K562 (cell line): ENCODE measurements around the gene SLC22A4. TPM values are rescaled to one million over a fixed set of nuclear protein-coding genes. Genes with fewer than 3 reads are reported as not detected.

ENCODE experiments used
- BCOR ChIP-seq: fragments of 450-650 bp; IDR thresholded peaks from 2 replicates; pipeline ENCODE4 v1.6.1; 2016
- HDAC6 ChIP-seq: IDR thresholded peaks from 2 replicates; pipeline ENCODE4 v1.6.1; 2012; ENCODE audit warnings: low read depth, mild to moderate bottlenecking, control low read depth, inconsistent platforms, low read length, moderate library complexity
- KLF16 ChIP-seq: IDR thresholded peaks from 2 replicates; pipeline ENCODE4 v1.6.1; 2016; ENCODE audit warnings: antibody characterized with exemption
- NFE2L1 ChIP-seq: fragments of 450-650 bp; IDR thresholded peaks from 2 replicates; pipeline ENCODE4 v1.6.1; 2016; ENCODE audit warnings: missing genetic modification characterization, low read depth, mild to moderate bottlenecking, missing compliant biosample characterization, moderate library complexity, borderline replicate concordance
- NRF1 ChIP-seq, 2 experiments: fragments of 450-650 bp; IDR thresholded peaks in 1 of 2; conservative IDR thresholded peaks in 1 of 2; 2 replicates each; pipeline ENCODE4 v1.6.1; 2014; ENCODE audit warnings: mild to moderate bottlenecking in 2 of 2
- PCBP2 ChIP-seq: fragments of 200-400 bp; formaldehyde crosslinking; IDR thresholded peaks from 2 replicates; pipeline ENCODE4 v1.6.1; 2018; ENCODE audit warnings: low read length, low read depth, mild to moderate bottlenecking, moderate library complexity; ENCODE audit not compliant: poor library complexity, severe bottlenecking
- SREBF1 ChIP-seq: fragments of 150-350 bp; IDR thresholded peaks from 2 replicates; pipeline ENCODE4 v1.6.1; 2014; ENCODE audit warnings: antibody characterized with exemption, low read depth, low read length, borderline replicate concordance
- TARDBP ChIP-seq: fragments of 450-650 bp; IDR thresholded peaks from 2 replicates; pipeline ENCODE4 v1.6.1; 2016
- TCFL5 ChIP-seq: fragments of 250-450 bp; sonication (Bioruptor Pico); conservative IDR thresholded peaks from 2 replicates; pipeline ENCODE4 v1.6.1; 2021; ENCODE audit warnings: mild to moderate bottlenecking, moderate library complexity, matching md5 sums
- ZC3H11A ChIP-seq: IDR thresholded peaks from 2 replicates; pipeline ENCODE4 v1.6.1; 2012; ENCODE audit warnings: low read depth, low read length, improper control_type of control experiment
- ZNF12 ChIP-seq: sonication (generic); formaldehyde crosslinking; IDR thresholded peaks from 2 replicates; pipeline ENCODE4 v1.4.0; 2020; ENCODE audit warnings: mild to moderate bottlenecking, missing genetic modification reagents
- ZNF197 ChIP-seq: fragments of 200-800 bp; sonication (Bioruptor generic); IDR thresholded peaks from 2 replicates; pipeline ENCODE4 v1.6.1; 2016; ENCODE audit warnings: low read depth, missing genetic modification characterization, missing compliant biosample characterization
- ZNF316 ChIP-seq: fragments of 450-650 bp; IDR thresholded peaks from 2 replicates; pipeline ENCODE4 v1.6.1; 2016
- ZNF764 ChIP-seq: fragments of 250-450 bp; sonication (Bioruptor Pico); IDR thresholded peaks from 2 replicates; pipeline ENCODE4 v1.4.0; 2020; ENCODE audit warnings: low read depth, mild to moderate bottlenecking, moderate library complexity
- ZSCAN29 ChIP-seq: fragments of 450-650 bp; IDR thresholded peaks from 2 replicates; pipeline ENCODE4 v1.6.1; 2017
- polyA plus RNA-seq, 8 experiments: library from polyadenylated mRNA; depleted of rRNA in 4 of 8; stranded (reverse) in 5 of 8; unstranded in 3 of 8; fragments of >200 nt; fragmentation: Nextera tagmentation in 2 of 8; fragmentation: Illumina TruSeq in 1 of 8; extraction: Ambion mirVana in 2 of 8; extraction: Trizol in 1 of 8; gene quantifications; 2 replicates each; pipeline versions ENCODE4 v1.2.1 to v1.2.3, GENCODE V29; 2011 to 2014; ENCODE audit warnings: inconsistent platforms in 1 of 8, missing spikeins in 1 of 8
- total RNA-seq, 7 experiments: library from RNA; depleted of rRNA in 6 of 7; stranded (reverse); fragments of >200 nt in 6 of 7; fragmentation: Illumina TruSeq in 2 of 7; extraction: Trizol in 2 of 7; gene quantifications; 2 replicates each; pipeline versions ENCODE4 v1.2.1 to v1.2.3, GENCODE V29; 2011 to 2021; ENCODE audit warnings: low replicate concordance in 1 of 7
- TF ChIP-seq, protein P1 (sequence below): fragments of 450-650 bp; IDR thresholded peaks from 2 replicates; pipeline ENCODE4 v1.6.1; 2016; ENCODE audit warnings: borderline replicate concordance
- TF ChIP-seq, protein P2 (sequence below): fragments of 250-450 bp; sonication (Bioruptor Pico); IDR thresholded peaks from 2 replicates; pipeline ENCODE4 v1.5.1; 2021; ENCODE audit warnings: mild to moderate bottlenecking
- TF ChIP-seq, protein P3 (sequence below): IDR thresholded peaks from 3 replicates; pipeline ENCODE4 v1.6.1; 2011; ENCODE audit warnings: borderline replicate concordance, mild to moderate bottlenecking; ENCODE audit not compliant: insufficient read length, insufficient read depth
- TF ChIP-seq, protein P4 (sequence below): sonication (generic); formaldehyde crosslinking; IDR thresholded peaks from 2 replicates; pipeline ENCODE4 v1.8.1; 2023; ENCODE audit warnings: mild to moderate bottlenecking, missing genetic modification reagents

Gene SLC22A4
- total and polyA plus RNA-seq, 9 of the 15 experiments (the other 6 are each of a cell fraction or from before 2014, with no cell fraction given) = 2.7 to 9.5 (median 6.2) TPM

DNA sequence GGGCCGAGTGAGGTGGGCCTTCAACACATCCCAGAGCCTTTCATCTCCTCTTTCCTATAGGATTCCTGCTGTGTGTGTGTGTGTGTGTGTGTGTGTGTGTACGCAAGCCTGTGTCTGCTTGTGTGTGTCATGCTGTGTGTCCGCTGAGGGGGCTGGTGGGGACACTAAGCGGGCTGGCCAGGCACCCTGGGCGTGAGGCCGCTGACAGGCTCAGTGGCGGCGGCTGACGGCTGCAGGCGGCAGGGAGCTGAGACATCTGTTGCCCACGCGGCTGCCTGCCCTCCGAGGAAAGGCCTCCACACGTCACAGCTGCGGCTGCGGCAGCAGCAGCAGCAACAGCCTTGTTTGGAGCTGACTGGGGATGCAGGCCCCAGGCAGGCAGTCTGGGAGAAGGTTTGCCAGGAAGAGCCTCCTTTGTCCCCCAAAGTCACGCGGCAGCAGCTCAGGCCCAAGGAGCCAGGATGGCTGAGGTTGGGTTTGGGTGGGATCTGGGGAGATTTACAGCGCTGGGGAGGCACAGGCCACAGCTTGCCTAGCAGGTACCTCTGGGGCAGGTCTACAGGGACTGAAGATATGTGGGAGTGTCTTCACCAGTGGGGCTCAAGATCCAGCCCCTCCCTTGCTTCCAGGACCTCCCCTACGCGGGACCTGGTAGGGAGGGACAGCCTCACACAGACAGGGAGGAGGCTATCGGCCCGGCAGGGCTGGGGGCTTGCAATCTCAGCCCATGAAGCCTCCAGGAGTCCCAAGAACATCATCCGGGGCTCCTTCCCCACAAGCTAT lies 34.9 kb upstream of the SLC22A4 start (continued):
- TF ChIP-seq, protein P1, sequence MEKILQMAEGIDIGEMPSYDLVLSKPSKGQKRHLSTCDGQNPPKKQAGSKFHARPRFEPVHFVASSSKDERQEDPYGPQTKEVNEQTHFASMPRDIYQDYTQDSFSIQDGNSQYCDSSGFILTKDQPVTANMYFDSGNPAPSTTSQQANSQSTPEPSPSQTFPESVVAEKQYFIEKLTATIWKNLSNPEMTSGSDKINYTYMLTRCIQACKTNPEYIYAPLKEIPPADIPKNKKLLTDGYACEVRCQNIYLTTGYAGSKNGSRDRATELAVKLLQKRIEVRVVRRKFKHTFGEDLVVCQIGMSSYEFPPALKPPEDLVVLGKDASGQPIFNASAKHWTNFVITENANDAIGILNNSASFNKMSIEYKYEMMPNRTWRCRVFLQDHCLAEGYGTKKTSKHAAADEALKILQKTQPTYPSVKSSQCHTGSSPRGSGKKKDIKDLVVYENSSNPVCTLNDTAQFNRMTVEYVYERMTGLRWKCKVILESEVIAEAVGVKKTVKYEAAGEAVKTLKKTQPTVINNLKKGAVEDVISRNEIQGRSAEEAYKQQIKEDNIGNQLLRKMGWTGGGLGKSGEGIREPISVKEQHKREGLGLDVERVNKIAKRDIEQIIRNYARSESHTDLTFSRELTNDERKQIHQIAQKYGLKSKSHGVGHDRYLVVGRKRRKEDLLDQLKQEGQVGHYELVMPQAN = no peak
- no peak for TF ChIP-seq ZNF316
- TF ChIP-seq ZNF12 (CRISPR knock-in tag) = no peak
- TF ChIP-seq NFE2L1 (tag) = no peak
- TF ChIP-seq, protein P2, sequence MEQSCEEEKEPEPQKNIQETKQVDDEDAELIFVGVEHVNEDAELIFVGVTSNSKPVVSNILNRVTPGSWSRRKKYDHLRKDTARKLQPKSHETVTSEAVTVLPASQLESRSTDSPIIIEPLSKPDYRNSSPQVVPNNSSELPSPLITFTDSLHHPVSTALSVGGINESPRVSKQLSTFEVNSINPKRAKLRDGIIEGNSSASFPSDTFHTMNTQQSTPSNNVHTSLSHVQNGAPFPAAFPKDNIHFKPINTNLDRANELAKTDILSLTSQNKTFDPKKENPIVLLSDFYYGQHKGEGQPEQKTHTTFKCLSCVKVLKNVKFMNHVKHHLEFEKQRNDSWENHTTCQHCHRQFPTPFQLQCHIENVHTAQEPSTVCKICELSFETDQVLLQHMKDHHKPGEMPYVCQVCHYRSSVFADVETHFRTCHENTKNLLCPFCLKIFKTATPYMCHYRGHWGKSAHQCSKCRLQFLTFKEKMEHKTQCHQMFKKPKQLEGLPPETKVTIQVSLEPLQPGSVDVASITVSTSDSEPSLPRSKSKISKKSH (CRISPR knock-in tag) = no peak
- no peak for TF ChIP-seq ZC3H11A
- TF ChIP-seq, protein P3, sequence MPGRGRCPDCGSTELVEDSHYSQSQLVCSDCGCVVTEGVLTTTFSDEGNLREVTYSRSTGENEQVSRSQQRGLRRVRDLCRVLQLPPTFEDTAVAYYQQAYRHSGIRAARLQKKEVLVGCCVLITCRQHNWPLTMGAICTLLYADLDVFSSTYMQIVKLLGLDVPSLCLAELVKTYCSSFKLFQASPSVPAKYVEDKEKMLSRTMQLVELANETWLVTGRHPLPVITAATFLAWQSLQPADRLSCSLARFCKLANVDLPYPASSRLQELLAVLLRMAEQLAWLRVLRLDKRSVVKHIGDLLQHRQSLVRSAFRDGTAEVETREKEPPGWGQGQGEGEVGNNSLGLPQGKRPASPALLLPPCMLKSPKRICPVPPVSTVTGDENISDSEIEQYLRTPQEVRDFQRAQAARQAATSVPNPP = no peak
- no peak for TF ChIP-seq TCFL5 (CRISPR knock-in tag)
- no peak for TF ChIP-seq TARDBP
- TF ChIP-seq NRF1 (conservative IDR thresholded peaks at IDR 0.05 in 1 of 2, IDR thresholded peaks at IDR 0.05 in 1 of 2) = 0 out of 4 replicates have a peak, but pooled peaks of 1 of the 2 experiments have one; percentile 10
- TF ChIP-seq ZNF197 (CRISPR knock-in tag) = no peak
- TF ChIP-seq SREBF1 = no peak
- TF ChIP-seq HDAC6 = no peak
- TF ChIP-seq, protein P4, sequence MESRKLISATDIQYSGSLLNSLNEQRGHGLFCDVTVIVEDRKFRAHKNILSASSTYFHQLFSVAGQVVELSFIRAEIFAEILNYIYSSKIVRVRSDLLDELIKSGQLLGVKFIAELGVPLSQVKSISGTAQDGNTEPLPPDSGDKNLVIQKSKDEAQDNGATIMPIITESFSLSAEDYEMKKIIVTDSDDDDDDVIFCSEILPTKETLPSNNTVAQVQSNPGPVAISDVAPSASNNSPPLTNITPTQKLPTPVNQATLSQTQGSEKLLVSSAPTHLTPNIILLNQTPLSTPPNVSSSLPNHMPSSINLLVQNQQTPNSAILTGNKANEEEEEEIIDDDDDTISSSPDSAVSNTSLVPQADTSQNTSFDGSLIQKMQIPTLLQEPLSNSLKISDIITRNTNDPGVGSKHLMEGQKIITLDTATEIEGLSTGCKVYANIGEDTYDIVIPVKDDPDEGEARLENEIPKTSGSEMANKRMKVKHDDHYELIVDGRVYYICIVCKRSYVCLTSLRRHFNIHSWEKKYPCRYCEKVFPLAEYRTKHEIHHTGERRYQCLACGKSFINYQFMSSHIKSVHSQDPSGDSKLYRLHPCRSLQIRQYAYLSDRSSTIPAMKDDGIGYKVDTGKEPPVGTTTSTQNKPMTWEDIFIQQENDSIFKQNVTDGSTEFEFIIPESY (CRISPR knock-in tag) = peak; percentile 97
- TF ChIP-seq PCBP2 = no peak
- no peak for TF ChIP-seq KLF16
- peak; percentile 72; the same call in 1 of the 2 replicates for TF ChIP-seq ZSCAN29
- TF ChIP-seq BCOR = no peak
- TF ChIP-seq ZNF764 (CRISPR knock-in tag) = no peak
